Kidney (tissue), 14 donors: Measurements from ENCODE around the gene PRR5L. TPM values are rescaled to one million over a fixed set of nuclear protein-coding genes. Genes with fewer than 3 reads are reported as not detected.

Experiments used
- DNase-seq, 5 donors: peaks; one replicate each; pipeline ENCODE4 v3.0.0-alpha.2; 2013 to 2020
- FAIRE-seq: peaks from 2 replicates; lab custom pipeline; 2012; peaks lifted over from hg19 to GRCh38; lab: Jason Lieb, UNC
- H3K27ac ChIP-seq, 2 donors: one replicate each; pipeline ENCODE4 v1.7.0; 2013; ENCODE audit warnings: low read depth in 2 of 2, low read length in 2 of 2, inconsistent platforms in 1 of 2
- H3K27me3 ChIP-seq: one replicate; pipeline ENCODE4 v1.7.1; 2013; ENCODE audit warnings: low read length, inconsistent platforms; ENCODE audit not compliant: control insufficient read depth, insufficient read depth
- H3K36me3 ChIP-seq, 3 donors: one replicate each; pipeline versions ENCODE4 v1.7.0 to v1.7.1; 2013; ENCODE audit warnings: low read length in 3 of 3, control low read depth in 1 of 3, inconsistent platforms in 1 of 3; ENCODE audit not compliant: insufficient read depth in 3 of 3, control insufficient read depth in 2 of 3
- H3K4me1 ChIP-seq, 3 donors: one replicate each; pipeline versions ENCODE4 v1.7.0 to v1.7.1; 2013; ENCODE audit warnings: low read length in 3 of 3, inconsistent platforms in 1 of 3, low read depth in 1 of 3; ENCODE audit not compliant: control insufficient read depth in 2 of 3, insufficient read depth in 2 of 3
- H3K4me3 ChIP-seq, 3 donors: one replicate each; pipeline versions ENCODE4 v1.7.0 to v1.8.1; 2013; ENCODE audit warnings: low read length in 3 of 3, control low read depth in 1 of 3, inconsistent platforms in 1 of 3
- H3K9ac ChIP-seq, 3 donors: one replicate each; pipeline versions ENCODE4 v1.7.0 to v1.7.1; 2013; ENCODE audit warnings: low read length in 3 of 3, control low read depth in 1 of 3, inconsistent platforms in 1 of 3
- H3K9me3 ChIP-seq, 3 donors: one replicate each; pipeline versions ENCODE4 v1.7.0 to v1.7.1; 2013; ENCODE audit warnings: low read length in 3 of 3, control low read depth in 1 of 3, inconsistent platforms in 1 of 3; ENCODE audit not compliant: control insufficient read depth in 2 of 3, insufficient read depth in 1 of 3
- CTCF ChIP-seq: IDR thresholded peaks from 3 replicates; pipeline ENCODE4 v1.5.1; 2012; ENCODE audit warnings: mild to moderate bottlenecking, moderate library complexity, borderline replicate concordance; ENCODE audit not compliant: insufficient read depth; ENCODE audit errors: extremely low read depth
- intact Hi-C: fragments of 100-400 bp; cut with DNase I; formaldehyde crosslinking; loops from one replicate; pipeline ENCODE4 v1.11.1; 2022
- polyA plus RNA-seq: library from polyadenylated mRNA; stranded (reverse); fragments of 350-450 nt; fragmentation: Illumina TruSeq; extraction: RNeasy Lipid Tissue Mini Kit (QIAGEN cat#74804); gene quantifications from one replicate; pipeline ENCODE4 v1.2.3, GENCODE V29; 2014; ENCODE audit warnings: low read depth, low replicate concordance; ENCODE audit not compliant: insufficient read depth
- total RNA-seq: library from RNA; stranded (reverse); fragmentation: NEBNext Ultra II Directional; extraction: Animal tissue kit (Norgen Biotek cat#: 25700); gene quantifications from one replicate; pipeline ENCODE4 v1.2.1, GENCODE V29; 2021
- donor health status: control.
- donor health status: control.
- donor health status: control.
- donor health status: control.
- donor health status: control.
- donor health status: DM: yes; HTN: yes; CAD: no.
- donor health status: Normal renal cell carcinoma (clear cell type).

PRR5L gene
- total and polyA plus RNA-seq, 2 donors from 2014 or later, result 6.3 to 17.5 TPM

DNA sequence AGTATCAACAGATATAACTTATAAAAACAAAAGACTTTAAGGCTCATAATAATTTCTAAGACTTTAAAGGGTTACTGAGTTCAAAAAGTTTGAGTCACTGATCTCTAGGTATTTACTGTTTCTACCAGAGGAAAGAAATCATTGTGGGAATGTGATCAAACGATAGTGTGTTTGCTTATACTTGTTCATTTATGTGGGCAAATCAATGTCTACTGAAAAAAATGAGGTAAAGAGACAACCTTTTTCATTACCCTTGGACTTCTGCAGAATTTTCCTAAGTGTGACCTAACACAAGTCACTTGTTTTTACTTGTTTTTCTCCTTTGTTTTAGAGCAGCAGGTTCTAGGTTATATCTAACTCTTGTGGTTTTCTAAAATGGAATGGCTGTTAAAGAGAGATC is 65.4 kb downstream of the PRR5L start:
- FAIRE-seq, result no peak
- no peak overlapping the region for H3K9ac ChIP-seq
- DNase-seq, result peak in 2 of 5 donors; percentile 34 to 51
- TF ChIP-seq CTCF, result no peak
- H3K4me3 ChIP-seq, result peak overlapping the region in 1 of 3 donors; percentile 27
- no peaks in the 10 kb centered on the region for H3K27me3 ChIP-seq
- H3K9me3 ChIP-seq, result no peaks in the 10 kb centered on the region
- H3K4me1 ChIP-seq, result peaks cover 4 to 18% (median 9%) of the 10 kb centered on the region in 3 donors
- no peaks in the 10 kb centered on the region for H3K36me3 ChIP-seq
- no peak overlapping the region for H3K27ac ChIP-seq
- intact Hi-C loops, result no loop called here

DNA sequence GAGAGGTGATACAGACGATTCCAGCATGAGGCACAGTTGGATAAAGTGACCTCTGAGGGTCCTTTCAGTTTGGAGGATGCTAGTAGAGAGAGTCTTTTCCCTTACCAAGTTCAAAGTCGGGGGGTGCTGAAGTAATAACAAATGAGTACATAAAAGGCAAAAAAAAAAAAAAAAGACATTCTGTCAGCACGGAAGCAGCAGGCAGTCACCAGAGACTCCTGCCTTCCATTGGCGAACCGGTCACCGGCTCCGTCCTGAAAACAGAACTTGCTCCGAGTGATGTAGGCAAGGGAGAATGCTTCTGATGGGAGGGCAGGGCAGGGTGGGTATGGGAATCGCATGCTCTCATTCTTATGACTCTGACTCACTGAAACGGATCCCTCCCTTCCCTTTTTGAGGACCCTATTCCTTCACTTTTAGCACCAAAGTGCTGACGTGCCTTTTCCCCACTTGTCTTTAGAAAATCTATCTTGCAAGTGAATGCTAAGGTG is 65.9 kb downstream of the PRR5L start:
- no peak for TF ChIP-seq CTCF
- Histone ChIP-seq H3K9me3 (no peaks in the 10 kb centered on the region), H3K4me1 (peaks cover 4 to 18% (median 9%) of the 10 kb centered on the region in 3 donors), H3K27ac (no peak overlapping the region), H3K9ac (no peak overlapping the region), H3K36me3 (no peaks in the 10 kb centered on the region), H3K4me3 (peak overlapping the region in 2 of 3 donors; percentile 26 to 27), H3K27me3 (no peaks in the 10 kb centered on the region)
- intact Hi-C loops, result no loop called here
- no peak for FAIRE-seq
- DNase-seq, result peak; percentile 48 to 72 (median 61)

DNA sequence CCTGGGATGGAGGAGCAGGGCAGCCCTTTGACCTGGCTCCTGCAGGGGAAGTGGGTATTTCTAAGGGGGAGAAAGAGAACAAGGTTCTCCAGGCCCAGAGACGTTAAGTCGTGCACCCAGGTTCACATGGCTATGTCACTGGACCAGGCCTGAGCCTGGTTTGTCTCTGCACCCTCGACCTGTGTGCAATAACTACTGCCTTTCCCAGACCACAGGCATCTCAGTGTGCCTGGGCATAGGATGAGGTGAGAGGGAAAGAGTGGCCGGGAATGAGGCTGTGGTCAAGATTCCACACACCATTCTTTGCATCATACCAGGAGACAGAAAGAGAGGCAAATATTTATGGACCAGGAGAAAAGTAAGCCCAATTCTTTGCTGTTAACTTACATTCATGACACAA is 66.8 kb downstream of the PRR5L start:
- DNase-seq (peak in 1 of 5 donors; percentile 45), FAIRE-seq (no peak)
- Histone ChIP-seq H3K9ac (no peak overlapping the region), H3K27me3 (no peaks in the 10 kb centered on the region), H3K4me3 (no peak overlapping the region), H3K27ac (peak overlapping the region in 1 of 2 donors; percentile 2), H3K36me3 (no peaks in the 10 kb centered on the region), H3K4me1 (peaks cover 4 to 18% (median 9%) of the 10 kb centered on the region in 3 donors), H3K9me3 (no peaks in the 10 kb centered on the region)
- intact Hi-C loops, result no loop called here
- no peak for TF ChIP-seq CTCF
